Prostate gland (tissue), 2 donors: ENCODE results near the gene TBC1D2. TPM values are rescaled to one million over a fixed set of nuclear protein-coding genes. Genes with fewer than 3 reads are reported as not detected.

Source experiments
- DNase-seq: peaks from one replicate; pipeline ENCODE4 v3.0.0-alpha.2; 2019; ENCODE audit warnings: low spot score
- H3K27ac ChIP-seq, 2 donors: fragments of 200-600 bp; sonication (generic); 2 replicates each; pipeline ENCODE4 v1.5.1; 2017 to 2019
- H3K27me3 ChIP-seq: fragments of 200-600 bp; sonication (generic); replicated peaks from 2 replicates; pipeline ENCODE4 v1.5.1; 2019; ENCODE audit not compliant: insufficient read depth
- H3K36me3 ChIP-seq, 2 donors: fragments of 200-600 bp; sonication (generic); 1 replicate in 1 of 2; 2 replicates in 1 of 2; pipeline versions ENCODE4 v1.5.1 to v1.8.1; 2017 to 2019
- H3K4me1 ChIP-seq: fragments of 200-600 bp; sonication (generic); replicated peaks from 2 replicates; pipeline ENCODE4 v1.5.1; 2019
- H3K4me3 ChIP-seq, 2 donors: fragments of 200-600 bp; sonication (generic); 2 replicates each; pipeline ENCODE4 v1.5.1; 2017 to 2019
- H3K9me3 ChIP-seq: fragments of 200-600 bp; sonication (generic); 2 replicates; pipeline ENCODE4 v1.5.1; 2017
- POLR2A ChIP-seq: fragments of 450-650 bp; IDR thresholded peaks from one replicate; pipeline ENCODE4 v1.6.1; 2016; ENCODE audit warnings: antibody characterized with exemption, mild to moderate bottlenecking
- POLR2AphosphoS5 ChIP-seq: sonication (generic); formaldehyde crosslinking; IDR thresholded peaks from one replicate; pipeline ENCODE4 v1.6.1; 2017; ENCODE audit warnings: antibody characterized with exemption
- WGBS: methylation state at CpG from one replicate; pipeline ENCODE4 v1.1.5; 2018; 5-methylcytosine and 5-hydroxymethylcytosine counted together
- intact Hi-C: fragments of 100-400 bp; cut with DNase I; formaldehyde crosslinking; loops from one replicate; pipeline ENCODE4 v1.14.2; 2022
- total RNA-seq, 2 donors: library from RNA; depleted of rRNA; stranded (reverse); fragments of >200 nt; gene quantifications; one replicate each; pipeline ENCODE4 v1.1.0, GENCODE V29; 2016
- TF ChIP-seq, protein P1 (sequence below), 4 experiments: fragments of 200-600 bp in 2 of 4; fragments of 450-650 bp in 2 of 4; sonication (generic) in 2 of 4; IDR thresholded peaks; 1 replicate in 3 of 4; 2 replicates in 1 of 4; pipeline ENCODE4 v1.5.1; 2016 to 2019; ENCODE audit warnings: antibody characterized with exemption in 4 of 4, mild to moderate bottlenecking in 2 of 4, moderate library complexity in 2 of 4

Gene TBC1D2
- total RNA-seq, 2 donors from 2014 or later: 18.4 to 18.8 TPM

GRCh38 chr9:98236901-98237487 is 18.5 kb downstream of the TBC1D2 start:
- intact Hi-C loops: no loop called here
- H3K4me1 ChIP-seq: no peaks in the 10 kb centered on the region
- H3K9me3 ChIP-seq: no peaks in the 10 kb centered on the region
- no peak for DNase-seq
- no peaks in the 10 kb centered on the region for H3K27me3 ChIP-seq
- no peak overlapping the region for H3K27ac ChIP-seq
- TF ChIP-seq POLR2A (no peak), POLR2AphosphoS5 (no peak)
- TF ChIP-seq, protein P1, sequence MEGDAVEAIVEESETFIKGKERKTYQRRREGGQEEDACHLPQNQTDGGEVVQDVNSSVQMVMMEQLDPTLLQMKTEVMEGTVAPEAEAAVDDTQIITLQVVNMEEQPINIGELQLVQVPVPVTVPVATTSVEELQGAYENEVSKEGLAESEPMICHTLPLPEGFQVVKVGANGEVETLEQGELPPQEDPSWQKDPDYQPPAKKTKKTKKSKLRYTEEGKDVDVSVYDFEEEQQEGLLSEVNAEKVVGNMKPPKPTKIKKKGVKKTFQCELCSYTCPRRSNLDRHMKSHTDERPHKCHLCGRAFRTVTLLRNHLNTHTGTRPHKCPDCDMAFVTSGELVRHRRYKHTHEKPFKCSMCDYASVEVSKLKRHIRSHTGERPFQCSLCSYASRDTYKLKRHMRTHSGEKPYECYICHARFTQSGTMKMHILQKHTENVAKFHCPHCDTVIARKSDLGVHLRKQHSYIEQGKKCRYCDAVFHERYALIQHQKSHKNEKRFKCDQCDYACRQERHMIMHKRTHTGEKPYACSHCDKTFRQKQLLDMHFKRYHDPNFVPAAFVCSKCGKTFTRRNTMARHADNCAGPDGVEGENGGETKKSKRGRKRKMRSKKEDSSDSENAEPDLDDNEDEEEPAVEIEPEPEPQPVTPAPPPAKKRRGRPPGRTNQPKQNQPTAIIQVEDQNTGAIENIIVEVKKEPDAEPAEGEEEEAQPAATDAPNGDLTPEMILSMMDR (IDR thresholded peaks at IDR 0.05): no peak
- H3K36me3 ChIP-seq: no peaks in the 10 kb centered on the region
- WGBS: 84% methylated on average over 8 of the region's 8 CpGs
- no peak overlapping the region for H3K4me3 ChIP-seq

GRCh38 chr9:98235126-98235525 is 20.3 kb downstream of the TBC1D2 start:
- 80% methylated on average over 9 of the region's 9 CpGs for WGBS
- H3K4me3 ChIP-seq: no peak overlapping the region
- no peaks in the 10 kb centered on the region for H3K9me3 ChIP-seq
- TF ChIP-seq POLR2AphosphoS5 (no peak), POLR2A (no peak)
- TF ChIP-seq, protein P1 (IDR thresholded peaks at IDR 0.05): no peak
- intact Hi-C loops: no loop called here
- no peak overlapping the region for H3K27ac ChIP-seq
- H3K4me1 ChIP-seq: no peaks in the 10 kb centered on the region
- H3K27me3 ChIP-seq: no peaks in the 10 kb centered on the region
- no peak for DNase-seq
- no peaks in the 10 kb centered on the region for H3K36me3 ChIP-seq

DNA sequence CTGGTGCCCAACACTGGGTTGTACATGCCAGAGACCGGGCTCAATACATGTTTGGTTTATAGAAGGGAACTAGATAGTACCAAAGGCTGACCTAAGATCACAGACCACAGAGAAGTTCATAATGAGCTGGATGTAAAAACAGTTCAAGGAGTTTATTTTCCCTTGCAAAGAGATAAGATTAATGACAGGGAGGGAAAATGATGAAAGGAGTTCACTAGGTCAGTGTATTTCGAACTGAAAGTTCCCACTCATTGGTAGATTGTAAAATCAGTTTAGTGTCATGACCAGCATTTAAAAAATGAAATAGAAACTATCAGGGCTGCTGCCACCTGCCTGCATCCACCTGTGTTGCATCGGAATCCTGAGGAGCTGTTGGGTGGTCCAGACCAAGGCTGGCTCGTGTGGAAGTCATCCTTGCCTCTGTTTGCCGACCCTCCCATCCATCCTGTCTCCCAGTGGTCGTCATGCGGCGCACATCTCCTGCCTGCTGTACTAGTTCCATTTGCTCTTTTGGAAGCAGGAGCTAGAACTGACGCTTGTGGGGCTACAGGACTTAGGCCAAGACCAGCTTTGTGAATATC is 21.1 kb downstream of the TBC1D2 start:
- no peak for DNase-seq
- TF ChIP-seq, protein P1 (IDR thresholded peaks at IDR 0.05): peak in 1 of 4 experiments; percentile 27
- TF ChIP-seq POLR2AphosphoS5 (no peak), POLR2A (no peak)
- Histone ChIP-seq H3K36me3 (no peaks in the 10 kb centered on the region), H3K27ac (no peak overlapping the region), H3K27me3 (no peaks in the 10 kb centered on the region), H3K9me3 (no peaks in the 10 kb centered on the region), H3K4me3 (no peak overlapping the region), H3K4me1 (no peaks in the 10 kb centered on the region)
- intact Hi-C loops: no loop called here
- WGBS: 65% methylated on average over 9 of the region's 9 CpGs

DNA sequence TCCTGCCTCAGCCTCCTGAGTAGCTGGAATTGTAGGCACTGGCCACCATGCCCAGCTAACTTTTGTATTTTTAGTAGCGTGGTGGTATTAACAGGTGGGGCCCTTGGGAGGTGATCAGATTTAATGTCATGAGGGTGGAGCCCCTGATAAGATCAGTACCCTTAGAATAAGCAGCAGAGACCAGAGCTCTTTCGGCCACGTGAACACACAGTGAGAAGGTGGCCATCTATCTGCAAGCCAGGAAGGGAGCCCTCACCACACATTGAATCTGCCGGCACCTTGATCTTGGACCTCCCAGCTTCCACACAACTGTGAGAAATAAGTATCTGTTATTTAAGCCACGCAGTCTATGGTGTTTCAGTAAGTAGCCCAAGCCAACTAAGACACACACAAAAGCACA is 22.5 kb downstream of the TBC1D2 start:
- Histone ChIP-seq H3K27ac (no peak overlapping the region), H3K36me3 (no peaks in the 10 kb centered on the region), H3K9me3 (no peaks in the 10 kb centered on the region), H3K4me3 (no peak overlapping the region), H3K27me3 (no peaks in the 10 kb centered on the region), H3K4me1 (no peaks in the 10 kb centered on the region)
- TF ChIP-seq POLR2AphosphoS5 (no peak), POLR2A (no peak)
- TF ChIP-seq, protein P1 (IDR thresholded peaks at IDR 0.05): no peak
- DNase-seq: no peak
- 88% methylated on average over 5 of the region's 5 CpGs for WGBS
- intact Hi-C loops: no loop called here
